B cell (primary cell): Measurements from ENCODE around the gene SNAPC4. TPM values are rescaled to one million over a fixed set of nuclear protein-coding genes. Genes with fewer than 3 reads are reported as not detected.

Experiments used
- ATAC-seq: fragments of 200-7000 bp; cut with Tn5 transposase; one replicate; pipeline ENCODE4 v1.10.0; 2021; ENCODE audit warnings: low read depth, mild to moderate bottlenecking, moderate number of reproducible peaks, moderate library complexity
- CTCF ChIA-PET: fragments of 350-600 bp; sonication (Branson Sonifier 250); formaldehyde crosslinking; loops from one replicate; lab custom pipeline; 2021; ENCODE audit warnings: antibody characterized with exemption, inconsistent platforms; lab: Charles Lee
- POLR2A ChIA-PET: fragments of 350-600 bp; sonication (Branson Sonifier 250); formaldehyde crosslinking; loops from one replicate; lab custom pipeline; 2021; ENCODE audit warnings: antibody characterized with exemption; lab: Charles Lee
- DNase-seq: peaks from one replicate; pipeline ENCODE4 v3.0.0; 2013
- H2AFZ ChIP-seq: 2 replicates; pipeline ENCODE4 v1.6.1; 2012; ENCODE audit warnings: mild to moderate bottlenecking, low read depth, low read length; ENCODE audit not compliant: insufficient read depth, poor library complexity, severe bottlenecking
- H3K27ac ChIP-seq, 2 donors: 1 replicate in 1 of 2; 2 replicates in 1 of 2; pipeline ENCODE4 v1.5.1; 2012 to 2013; ENCODE audit warnings: low read length in 2 of 2, mild to moderate bottlenecking in 2 of 2, moderate library complexity in 1 of 2
- H3K27me3 ChIP-seq, 4 experiments: fragments of 200-600 bp in 1 of 4; sonication (generic) in 1 of 4; replicated peaks in 1 of 4; 1 replicate in 2 of 4; 2 replicates in 2 of 4; pipeline versions ENCODE4 v1.6.1 to v1.7.0; 2013 to 2016; ENCODE audit warnings: low read length in 3 of 4, mild to moderate bottlenecking in 2 of 4, mixed read lengths in 1 of 4, moderate library complexity in 1 of 4; ENCODE audit not compliant: insufficient read depth in 4 of 4, control insufficient read depth in 3 of 4; ENCODE audit errors: control extremely low read depth in 1 of 4
- H3K36me3 ChIP-seq, 2 experiments: replicated peaks in 1 of 2; 1 replicate in 1 of 2; 2 replicates in 1 of 2; pipeline versions ENCODE4 v1.6.1 to v1.7.1; 2013; ENCODE audit warnings: low read length in 1 of 2; ENCODE audit not compliant: insufficient read depth in 2 of 2, control insufficient read depth in 1 of 2; ENCODE audit errors: control extremely low read depth in 1 of 2, extremely low read depth in 1 of 2
- H3K4me1 ChIP-seq, 2 donors: fragments of 200-600 bp in 1 of 2; sonication (generic) in 1 of 2; 1 replicate in 1 of 2; 2 replicates in 1 of 2; pipeline versions ENCODE4 v1.5.1 to v1.6.1; 2013 to 2017; ENCODE audit warnings: low read length in 2 of 2; ENCODE audit not compliant: control insufficient read depth in 2 of 2, insufficient read depth in 2 of 2
- H3K4me2 ChIP-seq: replicated peaks from 2 replicates; pipeline ENCODE3; 2012; ENCODE audit warnings: mild to moderate bottlenecking, low read depth, low read length; ENCODE audit not compliant: poor library complexity, severe bottlenecking
- H3K4me3 ChIP-seq, 5 experiments: fragments of 200-600 bp in 1 of 5; sonication (generic) in 1 of 5; 1 replicate in 3 of 5; 2 replicates in 2 of 5; pipeline versions ENCODE4 v1.5.1 to v1.7.0; 2011 to 2016; ENCODE audit warnings: low read length in 4 of 5, mild to moderate bottlenecking in 4 of 5, low read depth in 2 of 5, control low read depth in 1 of 5, moderate library complexity in 1 of 5; ENCODE audit not compliant: insufficient read depth in 1 of 5; ENCODE audit errors: control extremely low read depth in 1 of 5, extremely low read depth in 1 of 5
- H3K79me2 ChIP-seq: fragments of 200-600 bp; sonication (generic); one replicate; pipeline ENCODE4 v1.6.0; 2016; ENCODE audit warnings: low read length; ENCODE audit not compliant: control insufficient read depth, insufficient read depth
- H3K9ac ChIP-seq: fragments of 200-600 bp; sonication (generic); 2 replicates; pipeline ENCODE4 v1.6.1; 2017; ENCODE audit warnings: mild to moderate bottlenecking, low read length, moderate library complexity
- H3K9me3 ChIP-seq, 3 donors: one replicate each; pipeline versions ENCODE4 v1.6.1 to v1.7.1; 2013; ENCODE audit warnings: low read length in 2 of 3; ENCODE audit not compliant: control insufficient read depth in 2 of 3, insufficient read depth in 1 of 3; ENCODE audit errors: control extremely low read depth in 1 of 3
- H4K20me1 ChIP-seq: 2 replicates; pipeline ENCODE4 v1.6.0; 2012; ENCODE audit warnings: mild to moderate bottlenecking, low read length; ENCODE audit not compliant: insufficient read depth, control insufficient read depth, poor library complexity, severe bottlenecking
- H3K27ac Mint-ChIP-seq: one replicate; pipeline ENCODE4 v1.8.0; 2021; ENCODE audit warnings: mixed read lengths
- H3K27me3 Mint-ChIP-seq: one replicate; pipeline ENCODE4 v1.8.0; 2021; ENCODE audit warnings: mixed read lengths
- H3K4me1 Mint-ChIP-seq: one replicate; pipeline ENCODE4 v1.8.0; 2021; ENCODE audit warnings: mixed read lengths
- H3K4me3 Mint-ChIP-seq: one replicate; pipeline ENCODE4 v1.8.0; 2021; ENCODE audit warnings: mixed read lengths
- H3K9me3 Mint-ChIP-seq: one replicate; pipeline ENCODE4 v1.8.0; 2022; ENCODE audit warnings: mixed read lengths; ENCODE audit not compliant: insufficient read depth
- EZH2 ChIP-seq: IDR thresholded peaks from 2 replicates; pipeline ENCODE4 v1.6.1; 2012; ENCODE audit warnings: borderline replicate concordance, low read depth, mild to moderate bottlenecking, moderate library complexity, low read length; ENCODE audit not compliant: insufficient read depth, poor library complexity, severe bottlenecking
- WGBS: methylation state at CpG from one replicate; pipeline ENCODE4 v1.1.5; 2013; ENCODE audit warnings: missing lambda C conversion rate; ENCODE audit not compliant: insufficient coverage; 5-methylcytosine and 5-hydroxymethylcytosine counted together
- intact Hi-C: fragments of 100-400 bp; cut with micrococcal nuclease; formaldehyde crosslinking; loops from one replicate; pipeline ENCODE4 v1.10.0; 2022
- polyA plus RNA-seq: library from polyadenylated mRNA; depleted of rRNA; stranded (reverse); fragments of >200 nt; gene quantifications from 2 replicates; pipeline ENCODE4 v1.2.3, GENCODE V29; 2012
- total RNA-seq, 2 donors: library from RNA; stranded (reverse); fragments of 120-200 nt in 1 of 2; gene quantifications; 1 replicate in 1 of 2; 2 replicates in 1 of 2; pipeline versions ENCODE4 v1.2.3 to v1.2.4, GENCODE V29; 2013 to 2022
- TF ChIP-seq, protein P1 (sequence below): fragments of 200-600 bp; IDR thresholded peaks from one replicate; pipeline ENCODE4 v1.8.0; 2022; ENCODE audit warnings: antibody characterized with exemption, mild to moderate bottlenecking

The SNAPC4 gene
- total and polyA plus RNA-seq, 2 donors (not counting 1 experiment from before 2014, with no cell fraction given): 13.1 to 15.6 TPM

DNA sequence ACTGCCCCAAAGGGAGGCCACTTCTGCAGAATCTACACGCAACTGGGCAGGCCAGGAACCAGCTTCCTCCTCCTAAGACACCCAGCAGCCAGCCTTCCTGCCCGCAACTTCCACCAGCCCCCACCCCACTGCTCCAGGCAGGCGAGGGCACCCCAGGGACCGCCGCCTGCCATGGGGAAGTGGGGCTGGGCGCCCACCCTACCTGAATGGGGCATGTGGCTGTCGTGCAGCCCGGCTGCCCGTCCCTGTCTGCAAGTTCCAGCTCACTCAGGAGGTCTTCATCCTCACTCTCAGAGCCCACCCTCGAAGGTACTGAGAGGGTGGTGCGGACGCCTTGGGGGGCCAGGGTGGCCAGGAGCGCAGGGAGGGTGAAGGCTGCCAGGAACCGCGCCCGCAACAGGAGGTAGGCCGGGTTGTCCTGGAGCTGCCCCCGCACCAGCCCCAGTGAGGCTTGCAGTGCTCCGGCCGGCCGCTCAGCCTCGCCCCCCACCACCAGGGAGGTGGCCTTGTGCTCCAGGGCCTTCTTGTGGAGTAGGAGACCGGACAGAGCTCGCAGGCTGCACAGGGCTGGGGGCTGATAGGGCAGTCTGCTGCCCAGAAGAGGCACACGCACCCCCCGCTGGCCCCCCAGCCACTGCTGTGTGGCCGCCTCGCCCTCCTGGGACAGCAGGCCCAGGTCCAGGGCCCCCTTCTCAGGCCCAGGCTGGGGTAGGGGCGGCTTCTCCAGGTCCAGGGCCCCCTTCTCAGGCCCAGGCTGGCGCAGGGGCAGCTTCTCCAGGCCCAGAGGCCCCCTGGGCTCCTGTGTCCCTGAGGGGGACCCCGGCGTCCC lies 22.4 kb downstream of the SNAPC4 start:
- Histone ChIP-seq H2AFZ (no peak overlapping the region), H3K4me3 (no peak overlapping the region), H3K9ac (no peak overlapping the region), H3K27ac (no peak overlapping the region), H3K27me3 (peaks cover 0 to 6% (median 0%) of the 10 kb centered on the region in 4 experiments), H3K36me3 (peaks cover 0 to 13% of the 10 kb centered on the region in 2 experiments), H3K4me2 (no peak overlapping the region), H4K20me1 (no peaks in the 10 kb centered on the region), H3K4me1 (peaks cover 10 to 12% of the 10 kb centered on the region in 2 donors), H3K79me2 (no peaks in the 10 kb centered on the region), H3K9me3 (no peaks in the 10 kb centered on the region)
- TF ChIP-seq, protein P1, sequence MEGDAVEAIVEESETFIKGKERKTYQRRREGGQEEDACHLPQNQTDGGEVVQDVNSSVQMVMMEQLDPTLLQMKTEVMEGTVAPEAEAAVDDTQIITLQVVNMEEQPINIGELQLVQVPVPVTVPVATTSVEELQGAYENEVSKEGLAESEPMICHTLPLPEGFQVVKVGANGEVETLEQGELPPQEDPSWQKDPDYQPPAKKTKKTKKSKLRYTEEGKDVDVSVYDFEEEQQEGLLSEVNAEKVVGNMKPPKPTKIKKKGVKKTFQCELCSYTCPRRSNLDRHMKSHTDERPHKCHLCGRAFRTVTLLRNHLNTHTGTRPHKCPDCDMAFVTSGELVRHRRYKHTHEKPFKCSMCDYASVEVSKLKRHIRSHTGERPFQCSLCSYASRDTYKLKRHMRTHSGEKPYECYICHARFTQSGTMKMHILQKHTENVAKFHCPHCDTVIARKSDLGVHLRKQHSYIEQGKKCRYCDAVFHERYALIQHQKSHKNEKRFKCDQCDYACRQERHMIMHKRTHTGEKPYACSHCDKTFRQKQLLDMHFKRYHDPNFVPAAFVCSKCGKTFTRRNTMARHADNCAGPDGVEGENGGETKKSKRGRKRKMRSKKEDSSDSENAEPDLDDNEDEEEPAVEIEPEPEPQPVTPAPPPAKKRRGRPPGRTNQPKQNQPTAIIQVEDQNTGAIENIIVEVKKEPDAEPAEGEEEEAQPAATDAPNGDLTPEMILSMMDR: no peak
- no peak for TF ChIP-seq EZH2
- CTCF ChIA-PET: no interaction called here
- Mint-ChIP-seq H3K27me3 (no peaks in the 10 kb centered on the region), H3K27ac (no peak overlapping the region), H3K4me3 (no peak overlapping the region), H3K9me3 (no peaks in the 10 kb centered on the region), H3K4me1 (peaks cover 7% of the 10 kb centered on the region)
- POLR2A ChIA-PET: no interaction called here
- no peak for ATAC-seq
- 78% methylated on average over 29 of the region's 32 CpGs for WGBS
- no peak for DNase-seq
- intact Hi-C loops: no loop called here

DNA sequence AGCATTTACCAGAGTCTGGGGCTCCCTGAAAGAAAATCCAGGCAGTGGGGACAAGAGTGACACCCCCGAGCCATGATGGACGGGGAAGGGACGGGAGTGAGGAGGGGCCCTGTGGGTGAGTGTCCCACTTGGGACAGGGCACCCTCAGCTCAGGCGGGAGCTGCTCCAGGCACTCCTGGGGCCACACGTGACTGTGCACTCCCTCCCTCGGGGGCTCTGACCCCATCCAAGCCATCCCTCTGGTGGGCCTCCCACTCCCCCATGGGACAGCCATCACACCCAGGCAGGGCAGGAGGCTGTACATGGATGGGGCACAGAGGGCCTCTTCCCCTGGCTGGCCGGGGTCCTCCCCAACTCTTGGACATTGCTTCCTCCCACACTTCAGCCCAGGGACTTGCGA lies 23.5 kb downstream of the SNAPC4 start:
- Histone ChIP-seq H2AFZ (no peak overlapping the region), H3K79me2 (no peaks in the 10 kb centered on the region), H4K20me1 (no peaks in the 10 kb centered on the region), H3K27ac (no peak overlapping the region), H3K4me2 (no peak overlapping the region), H3K9ac (no peak overlapping the region), H3K9me3 (no peaks in the 10 kb centered on the region), H3K4me3 (no peak overlapping the region), H3K27me3 (peaks cover 0 to 6% (median 0%) of the 10 kb centered on the region in 4 experiments), H3K36me3 (peaks cover 0 to 6% of the 10 kb centered on the region in 2 experiments), H3K4me1 (peaks cover 14 to 17% of the 10 kb centered on the region in 2 donors)
- H3K27ac Mint-ChIP-seq: no peak overlapping the region
- POLR2A ChIA-PET: no interaction called here
- no peaks in the 10 kb centered on the region for H3K9me3 Mint-ChIP-seq
- 85% methylated on average over 5 of the region's 8 CpGs for WGBS
- no peak for TF ChIP-seq EZH2
- TF ChIP-seq, protein P1: no peak
- no peaks in the 10 kb centered on the region for H3K27me3 Mint-ChIP-seq
- ATAC-seq (no peak), DNase-seq (no peak)
- H3K4me3 Mint-ChIP-seq: no peak overlapping the region
- peaks cover 8% of the 10 kb centered on the region for H3K4me1 Mint-ChIP-seq
- intact Hi-C loops: no loop called here
- CTCF ChIA-PET: no interaction called here
